Kidney (tissue), 14 donors: ENCODE measurements around the gene EPS8L3. TPM values are rescaled to one million over a fixed set of nuclear protein-coding genes. Genes with fewer than 3 reads are reported as not detected.

ENCODE experiments used
- DNase-seq, 5 donors: peaks; one replicate each; pipeline ENCODE4 v3.0.0-alpha.2; 2013 to 2020
- FAIRE-seq: peaks from 2 replicates; lab custom pipeline; 2012; peaks lifted over from hg19 to GRCh38; lab: Jason Lieb, UNC
- H3K27ac ChIP-seq, 2 donors: one replicate each; pipeline ENCODE4 v1.7.0; 2013; ENCODE audit warnings: low read depth in 2 of 2, low read length in 2 of 2, inconsistent platforms in 1 of 2
- H3K27me3 ChIP-seq: one replicate; pipeline ENCODE4 v1.7.1; 2013; ENCODE audit warnings: low read length, inconsistent platforms; ENCODE audit not compliant: control insufficient read depth, insufficient read depth
- H3K36me3 ChIP-seq, 3 donors: one replicate each; pipeline versions ENCODE4 v1.7.0 to v1.7.1; 2013; ENCODE audit warnings: low read length in 3 of 3, control low read depth in 1 of 3, inconsistent platforms in 1 of 3; ENCODE audit not compliant: insufficient read depth in 3 of 3, control insufficient read depth in 2 of 3
- H3K4me1 ChIP-seq, 3 donors: one replicate each; pipeline versions ENCODE4 v1.7.0 to v1.7.1; 2013; ENCODE audit warnings: low read length in 3 of 3, inconsistent platforms in 1 of 3, low read depth in 1 of 3; ENCODE audit not compliant: control insufficient read depth in 2 of 3, insufficient read depth in 2 of 3
- H3K4me3 ChIP-seq, 3 donors: one replicate each; pipeline versions ENCODE4 v1.7.0 to v1.8.1; 2013; ENCODE audit warnings: low read length in 3 of 3, control low read depth in 1 of 3, inconsistent platforms in 1 of 3
- H3K9ac ChIP-seq, 3 donors: one replicate each; pipeline versions ENCODE4 v1.7.0 to v1.7.1; 2013; ENCODE audit warnings: low read length in 3 of 3, control low read depth in 1 of 3, inconsistent platforms in 1 of 3
- H3K9me3 ChIP-seq, 3 donors: one replicate each; pipeline versions ENCODE4 v1.7.0 to v1.7.1; 2013; ENCODE audit warnings: low read length in 3 of 3, control low read depth in 1 of 3, inconsistent platforms in 1 of 3; ENCODE audit not compliant: control insufficient read depth in 2 of 3, insufficient read depth in 1 of 3
- intact Hi-C: fragments of 100-400 bp; cut with DNase I; formaldehyde crosslinking; loops from one replicate; pipeline ENCODE4 v1.11.1; 2022
- polyA plus RNA-seq: library from polyadenylated mRNA; stranded (reverse); fragments of 350-450 nt; fragmentation: Illumina TruSeq; extraction: RNeasy Lipid Tissue Mini Kit (QIAGEN cat#74804); gene quantifications from one replicate; pipeline ENCODE4 v1.2.3, GENCODE V29; 2014; ENCODE audit warnings: low read depth, low replicate concordance; ENCODE audit not compliant: insufficient read depth
- total RNA-seq: library from RNA; stranded (reverse); fragmentation: NEBNext Ultra II Directional; extraction: Animal tissue kit (Norgen Biotek cat#: 25700); gene quantifications from one replicate; pipeline ENCODE4 v1.2.1, GENCODE V29; 2021
- TF ChIP-seq, protein P1 (sequence below): IDR thresholded peaks from 3 replicates; pipeline ENCODE4 v1.5.1; 2012; ENCODE audit warnings: mild to moderate bottlenecking, moderate library complexity, borderline replicate concordance; ENCODE audit not compliant: insufficient read depth; ENCODE audit errors: extremely low read depth
- donor health status: control.
- donor health status: control.
- donor health status: control.
- donor health status: control.
- donor health status: control.
- donor health status: DM: yes; HTN: yes; CAD: no.
- donor health status: Normal renal cell carcinoma (clear cell type).

EPS8L3 gene
- total and polyA plus RNA-seq, 2 donors from 2014 or later, result 1.8 TPM; not detected in 1

- peak in 3 of 5 donors; percentile 19 to 49 (median 34) for DNase-seq
- Histone ChIP-seq H3K9me3 (no peaks in the 10 kb centered on the region), H3K4me1 (peaks cover 0 to 4% (median 0%) of the 10 kb centered on the region in 3 donors), H3K9ac (no peak overlapping the region), H3K36me3 (peaks cover 0 to 5% (median 2%) of the 10 kb centered on the region in 3 donors), H3K4me3 (no peak overlapping the region), H3K27ac (peak overlapping the region; percentile 49 to 81), H3K27me3 (no peaks in the 10 kb centered on the region)
- intact Hi-C loops, result no loop called here
- TF ChIP-seq, protein P1, sequence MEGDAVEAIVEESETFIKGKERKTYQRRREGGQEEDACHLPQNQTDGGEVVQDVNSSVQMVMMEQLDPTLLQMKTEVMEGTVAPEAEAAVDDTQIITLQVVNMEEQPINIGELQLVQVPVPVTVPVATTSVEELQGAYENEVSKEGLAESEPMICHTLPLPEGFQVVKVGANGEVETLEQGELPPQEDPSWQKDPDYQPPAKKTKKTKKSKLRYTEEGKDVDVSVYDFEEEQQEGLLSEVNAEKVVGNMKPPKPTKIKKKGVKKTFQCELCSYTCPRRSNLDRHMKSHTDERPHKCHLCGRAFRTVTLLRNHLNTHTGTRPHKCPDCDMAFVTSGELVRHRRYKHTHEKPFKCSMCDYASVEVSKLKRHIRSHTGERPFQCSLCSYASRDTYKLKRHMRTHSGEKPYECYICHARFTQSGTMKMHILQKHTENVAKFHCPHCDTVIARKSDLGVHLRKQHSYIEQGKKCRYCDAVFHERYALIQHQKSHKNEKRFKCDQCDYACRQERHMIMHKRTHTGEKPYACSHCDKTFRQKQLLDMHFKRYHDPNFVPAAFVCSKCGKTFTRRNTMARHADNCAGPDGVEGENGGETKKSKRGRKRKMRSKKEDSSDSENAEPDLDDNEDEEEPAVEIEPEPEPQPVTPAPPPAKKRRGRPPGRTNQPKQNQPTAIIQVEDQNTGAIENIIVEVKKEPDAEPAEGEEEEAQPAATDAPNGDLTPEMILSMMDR, result no peak
- FAIRE-seq, result no peak
Measured at GRCh38 chr1:109732390-109732881, 31.3 kb downstream of the EPS8L3 start.

DNA sequence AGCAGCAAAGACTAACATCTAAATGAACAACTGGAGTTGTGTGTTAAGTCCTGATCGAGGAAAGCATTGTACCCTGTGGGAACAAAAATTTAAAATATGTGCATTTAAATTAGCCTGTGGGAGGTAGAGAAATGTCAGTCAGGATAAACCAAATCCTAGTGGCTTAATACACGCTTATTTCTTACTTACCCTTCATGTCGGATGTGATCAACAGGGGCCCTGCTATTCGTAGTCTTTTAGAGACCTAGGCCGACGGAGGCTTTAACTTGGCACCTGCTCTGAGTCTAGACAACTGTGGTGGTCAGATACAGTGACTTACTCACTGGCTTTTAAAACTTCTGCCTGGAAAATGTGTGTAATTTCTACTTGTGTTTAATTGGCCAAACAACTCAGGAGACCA lies 33.1 kb downstream of the EPS8L3 start:
- TF ChIP-seq, protein P1, result no peak
- no peak for DNase-seq
- no peak overlapping the region for H3K4me3 ChIP-seq
- FAIRE-seq, result no peak
- no peaks in the 10 kb centered on the region for H3K27me3 ChIP-seq
- peak overlapping the region; percentile 3 to 41 for H3K27ac ChIP-seq
- H3K9ac ChIP-seq, result peak overlapping the region in 1 of 3 donors; percentile 57
- H3K4me1 ChIP-seq, result peaks cover 0 to 4% (median 0%) of the 10 kb centered on the region in 3 donors
- intact Hi-C loops, result no loop called here
- H3K36me3 ChIP-seq, result no peaks in the 10 kb centered on the region
- no peaks in the 10 kb centered on the region for H3K9me3 ChIP-seq

DNA sequence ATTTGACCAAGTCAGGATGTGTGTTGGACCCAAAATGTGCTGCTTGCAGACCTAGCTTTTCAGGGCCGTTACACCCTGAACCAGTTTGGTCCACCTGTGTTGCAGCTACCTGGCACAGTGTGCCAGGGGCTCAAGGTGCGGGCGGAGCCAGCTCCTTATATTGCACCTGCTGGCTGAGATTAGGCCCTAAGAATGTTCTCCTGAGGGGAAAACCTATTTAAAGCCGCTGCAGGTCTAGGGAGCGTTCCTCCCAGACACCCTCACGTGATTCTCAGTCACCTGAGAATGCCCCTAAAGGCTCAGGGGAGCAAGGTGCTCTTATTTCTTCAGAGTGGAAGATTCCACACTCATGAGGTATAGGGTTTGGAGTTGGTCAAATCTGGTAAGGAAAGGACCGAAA lies 34.9 kb downstream of the EPS8L3 start:
- Histone ChIP-seq H3K36me3 (no peaks in the 10 kb centered on the region), H3K4me1 (peaks cover 0 to 4% (median 0%) of the 10 kb centered on the region in 3 donors), H3K27ac (peak overlapping the region; percentile 73 to 86), H3K9ac (peak overlapping the region in 1 of 3 donors; percentile 55), H3K4me3 (peak overlapping the region in 1 of 3 donors; percentile 26), H3K9me3 (no peaks in the 10 kb centered on the region), H3K27me3 (no peaks in the 10 kb centered on the region)
- FAIRE-seq (no peak), DNase-seq (peak in 3 of 5 donors; percentile 26 to 72 (median 45))
- intact Hi-C loops, result no loop called here
- TF ChIP-seq, protein P1, result no peak
